ENCODE data around the gene EXOC6.

EXOC6 gene

DNA sequence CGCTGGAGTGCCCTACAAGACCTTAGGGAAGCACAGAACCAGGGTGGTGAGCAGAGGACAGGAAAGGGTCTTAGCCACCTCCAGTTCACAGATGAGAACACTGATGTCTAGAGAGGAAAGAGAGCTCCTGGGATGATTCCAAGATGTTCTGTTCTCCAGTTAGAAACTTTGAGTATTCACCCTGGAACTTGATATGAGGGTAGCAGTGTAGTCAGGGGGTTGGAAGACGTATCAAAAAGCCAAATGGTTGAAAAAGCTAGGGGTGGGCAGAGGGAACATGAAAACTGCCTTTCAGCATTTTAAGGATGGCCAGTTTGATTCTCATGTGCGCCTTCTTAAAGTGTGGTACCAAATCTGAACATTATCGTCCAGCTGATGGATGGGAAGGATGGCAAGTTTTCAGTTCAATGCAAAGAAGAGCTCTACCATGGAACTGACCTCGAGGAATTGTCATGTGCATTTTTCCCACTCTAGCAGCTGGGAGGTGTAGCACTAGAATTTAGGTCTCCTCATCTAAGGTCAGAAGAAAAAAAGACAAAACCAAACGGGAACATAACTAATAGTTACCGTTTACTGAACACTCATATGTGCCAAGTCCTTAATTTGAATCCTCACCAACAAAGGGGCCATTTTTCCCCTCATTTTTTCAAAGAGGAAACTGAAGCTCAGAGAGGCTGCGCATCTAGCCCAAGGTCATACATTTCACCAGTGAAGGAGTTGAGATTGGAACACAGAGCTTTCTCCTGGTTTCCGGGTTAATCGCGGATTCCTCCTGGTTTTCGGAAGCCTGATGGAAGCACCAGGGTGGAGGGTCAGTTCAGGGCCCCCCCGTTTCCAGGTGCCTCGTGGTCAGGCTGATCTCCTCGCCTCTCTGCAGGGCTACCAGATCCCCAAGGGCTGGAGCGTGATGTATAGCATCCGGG, 219.4 kb downstream of the EXOC6 start:
- DNase-seq: no peak

DNA sequence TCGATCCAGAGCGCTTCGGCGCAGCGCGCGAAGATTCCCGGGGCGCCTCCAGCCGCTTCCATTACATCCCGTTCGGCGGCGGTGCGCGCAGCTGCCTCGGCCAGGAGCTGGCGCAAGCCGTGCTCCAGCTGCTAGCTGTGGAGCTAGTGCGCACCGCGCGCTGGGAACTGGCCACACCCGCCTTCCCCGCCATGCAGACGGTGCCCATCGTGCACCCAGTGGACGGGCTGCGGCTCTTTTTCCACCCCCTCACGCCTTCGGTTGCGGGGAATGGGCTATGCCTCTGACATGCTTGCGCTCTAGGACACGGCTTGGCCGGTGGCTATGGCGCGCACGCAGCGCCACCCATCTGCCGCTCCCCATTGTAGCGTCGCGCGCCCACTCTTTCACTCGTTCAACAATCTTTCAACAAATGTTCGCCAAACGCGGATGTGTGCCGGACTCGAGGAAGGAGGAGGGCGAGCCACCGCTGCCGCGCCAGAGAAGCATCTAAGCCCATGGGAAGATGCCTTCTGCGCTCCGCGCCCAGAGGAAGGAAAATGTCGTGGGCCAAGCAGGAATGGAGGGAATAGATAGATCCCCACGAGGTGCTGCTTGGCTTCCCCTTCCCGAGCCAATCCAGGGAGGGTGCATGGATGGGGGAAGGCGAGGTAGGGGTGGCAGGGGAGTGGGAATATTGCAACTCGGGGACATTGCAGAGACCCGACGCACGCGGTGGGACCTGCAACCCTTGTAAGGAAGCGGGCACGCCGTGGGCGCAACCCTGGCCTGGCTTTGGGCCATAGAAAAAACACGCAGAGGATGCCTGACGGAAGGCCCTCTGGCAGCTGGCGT, 220.3 kb downstream of the EXOC6 start:
- DNase-seq: peak; percentile 32

DNA sequence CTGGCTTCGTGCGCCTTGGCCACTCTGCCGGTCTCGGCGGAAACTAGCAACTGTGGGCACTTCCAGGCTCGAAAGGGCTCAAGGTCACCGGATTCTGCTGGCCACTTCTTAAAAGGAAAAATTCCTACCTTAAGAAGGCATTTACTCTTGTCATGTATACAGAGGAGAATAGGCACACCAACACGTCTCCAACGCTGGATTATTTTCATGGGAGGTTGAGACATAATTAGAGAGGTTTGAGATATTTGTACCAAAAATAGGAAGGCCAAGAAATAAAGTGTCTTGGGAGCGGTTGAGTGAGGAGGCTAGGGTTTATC, 220.9 kb downstream of the EXOC6 start:
- DNase-seq: no peak

DNA sequence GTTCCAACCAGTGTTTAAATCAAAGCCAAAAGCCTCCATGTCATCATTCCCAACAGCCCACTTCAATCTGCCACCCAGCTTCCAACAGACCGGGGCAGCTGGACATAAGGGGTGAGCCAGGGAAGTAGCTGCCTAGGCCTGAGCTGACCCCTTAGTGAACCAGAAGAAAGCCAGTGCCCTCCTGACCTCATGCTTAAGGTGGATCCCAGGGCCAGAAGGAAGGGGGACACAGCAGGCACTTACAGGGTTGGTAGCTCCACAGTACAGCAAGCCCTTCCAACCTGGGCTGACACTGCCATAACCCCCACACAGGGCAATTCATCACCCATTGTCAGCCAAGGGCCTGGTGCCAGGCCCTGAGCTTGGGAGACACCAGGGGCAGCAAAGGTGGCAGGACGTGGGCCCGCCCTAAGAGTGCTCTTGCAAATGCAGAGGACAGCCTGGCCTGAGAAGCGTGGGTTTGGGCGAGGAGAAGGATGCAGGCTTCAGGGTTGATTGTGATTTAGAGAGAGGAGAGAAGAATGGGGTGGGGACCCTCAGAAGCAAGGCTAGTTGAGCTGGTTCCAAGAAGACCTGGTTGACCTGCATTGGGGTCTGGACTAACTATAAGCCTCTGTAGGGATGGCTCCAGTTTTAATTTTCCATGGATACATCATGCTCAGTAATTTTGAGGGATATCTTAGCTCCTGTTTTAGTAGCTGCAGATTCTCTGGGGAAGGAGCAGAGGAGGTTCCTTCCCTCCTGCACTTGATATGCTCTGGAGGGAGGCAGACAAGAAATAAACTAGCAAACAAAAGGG, 222.3 kb downstream of the EXOC6 start:
- no peak for DNase-seq

DNA sequence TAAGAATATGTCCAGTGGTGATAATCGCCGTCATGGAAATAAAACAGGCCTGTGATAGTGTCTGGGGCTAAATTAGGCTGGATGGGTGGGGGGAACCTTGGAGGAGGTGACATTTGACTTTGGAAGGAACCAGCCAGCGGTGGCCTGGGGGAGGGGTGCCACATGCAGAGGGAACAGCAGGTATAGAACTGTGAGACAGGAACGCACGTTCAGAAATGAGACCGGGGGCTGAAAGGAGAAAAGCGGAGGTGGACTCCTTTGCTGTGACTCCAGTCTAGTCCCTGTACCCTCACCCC, 222.8 kb downstream of the EXOC6 start:
- DNase-seq: no peak

DNA sequence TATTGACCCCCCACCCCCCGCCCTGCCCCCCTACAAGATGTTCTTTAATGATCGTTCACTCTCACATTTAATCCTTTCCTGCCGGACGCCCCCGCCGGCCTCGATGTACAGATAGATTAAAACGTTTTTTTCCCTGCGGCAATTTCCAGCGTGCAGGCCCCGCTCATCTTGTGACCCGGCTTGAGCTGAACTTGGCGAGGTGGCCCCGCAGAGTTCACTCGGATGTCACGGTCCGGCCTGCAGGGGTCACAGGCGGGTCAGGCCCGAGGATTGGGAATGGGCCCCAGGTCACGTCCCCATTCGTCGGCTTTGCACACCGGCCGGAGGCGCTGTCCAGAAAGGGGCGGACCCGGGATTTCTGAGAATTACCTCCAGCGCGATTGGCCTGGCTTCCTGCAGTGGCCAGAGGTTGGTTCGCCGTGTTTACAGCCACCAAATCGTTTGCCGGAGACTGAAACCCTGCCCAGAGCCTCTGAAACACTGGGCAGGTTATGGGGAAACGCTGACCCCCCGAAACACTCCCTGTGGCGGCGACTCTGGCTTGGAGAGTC, 223.4 kb downstream of the EXOC6 start:
- DNase-seq: no peak

DNA sequence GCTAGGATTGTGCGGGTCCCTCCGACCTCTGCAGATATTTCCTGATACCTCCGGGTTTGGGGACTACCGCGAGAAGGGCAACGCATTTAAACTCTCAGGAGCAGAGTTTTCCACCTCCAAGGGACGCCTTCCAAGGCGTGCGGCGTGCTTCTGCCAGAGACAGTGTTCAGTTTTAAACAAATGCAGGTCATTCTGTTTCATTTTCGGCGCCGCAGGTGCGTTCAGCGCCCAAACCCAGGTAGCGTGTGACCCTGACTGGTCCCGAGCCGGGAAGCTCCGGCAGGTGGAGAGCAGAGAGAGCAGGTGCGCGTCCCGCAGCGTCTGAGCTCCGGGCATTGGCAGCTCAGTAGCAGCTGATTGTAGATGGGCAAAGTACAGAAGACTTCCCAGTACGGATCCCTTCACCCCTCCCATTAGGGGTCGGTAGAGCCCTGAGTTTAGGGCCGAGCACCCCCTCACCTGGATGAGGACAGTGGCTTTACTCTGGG, 223.9 kb downstream of the EXOC6 start:
- no peak for DNase-seq

DNA sequence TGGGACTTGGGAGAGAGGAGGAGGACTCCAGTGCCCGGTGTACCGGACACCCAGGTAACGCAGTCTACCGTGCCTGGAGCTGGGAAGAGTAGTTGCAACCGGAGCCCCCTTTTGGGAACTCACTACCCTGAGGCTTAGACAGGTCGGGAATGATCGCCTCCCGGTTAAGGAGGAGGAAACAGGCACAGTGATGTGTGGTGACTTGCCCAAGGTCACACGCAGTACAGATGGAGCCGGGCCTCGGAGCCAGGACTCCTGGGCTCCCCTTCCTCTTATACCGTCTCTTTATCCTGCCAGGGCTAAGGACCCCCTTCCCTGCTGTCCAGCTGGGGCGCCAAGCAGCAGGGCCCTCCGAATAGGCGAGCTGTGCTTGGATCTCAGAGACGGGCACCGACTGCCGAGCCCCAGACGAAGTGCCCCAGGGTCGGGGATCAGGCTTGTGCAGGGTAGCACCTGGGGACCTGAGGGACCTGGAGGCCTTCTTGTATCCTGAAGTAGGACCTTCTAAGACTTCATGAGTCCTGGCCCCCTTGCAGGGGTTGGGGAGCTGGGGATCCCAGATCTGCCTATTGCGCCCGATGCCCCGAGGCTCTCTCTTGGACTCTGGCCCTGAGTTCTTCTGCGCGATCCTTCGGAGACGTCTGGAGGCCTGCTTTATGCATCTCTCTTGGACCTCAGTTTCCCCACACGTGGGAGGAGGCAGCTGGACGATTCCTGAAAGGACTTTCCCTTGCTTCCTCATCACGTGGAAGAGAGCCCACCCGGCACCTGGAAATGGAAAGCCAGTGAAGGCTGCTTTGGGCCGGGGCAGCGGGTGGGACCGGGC, 224.6 kb downstream of the EXOC6 start:
- DNase-seq: no peak

DNA sequence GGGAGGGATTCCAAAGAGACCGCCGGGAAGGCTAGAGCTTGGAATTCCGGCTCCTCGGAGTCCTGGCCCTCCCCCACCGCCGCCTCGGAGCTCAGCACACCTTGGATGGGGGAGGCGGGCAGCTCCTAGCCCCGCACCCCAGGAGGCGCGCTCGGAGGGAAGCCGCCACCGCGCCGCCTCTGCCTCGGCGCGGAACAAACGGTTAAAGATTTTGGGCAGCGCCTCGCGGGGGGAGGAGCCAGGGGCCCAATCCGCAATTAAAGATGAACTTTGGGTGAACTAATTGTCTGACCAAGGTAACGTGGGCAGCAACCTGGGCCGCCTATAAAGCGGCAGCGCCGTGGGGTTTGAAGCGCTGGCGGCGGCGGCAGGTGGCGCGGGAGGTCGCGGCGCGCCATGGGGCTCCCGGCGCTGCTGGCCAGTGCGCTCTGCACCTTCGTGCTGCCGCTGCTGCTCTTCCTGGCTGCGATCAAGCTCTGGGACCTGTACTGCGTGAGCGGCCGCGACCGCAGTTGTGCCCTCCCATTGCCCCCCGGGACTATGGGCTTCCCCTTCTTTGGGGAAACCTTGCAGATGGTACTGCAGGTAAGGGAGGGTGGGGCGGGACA, 225.3 kb downstream of the EXOC6 start, which contains the start of gene CYP26A1:
TSS of gene CYP26A1 (plus strand) at position 355 of the 608 bp plus-strand sequence. CDS start at position 397, 42 bp downstream.
- DNase-seq: no peak

DNA sequence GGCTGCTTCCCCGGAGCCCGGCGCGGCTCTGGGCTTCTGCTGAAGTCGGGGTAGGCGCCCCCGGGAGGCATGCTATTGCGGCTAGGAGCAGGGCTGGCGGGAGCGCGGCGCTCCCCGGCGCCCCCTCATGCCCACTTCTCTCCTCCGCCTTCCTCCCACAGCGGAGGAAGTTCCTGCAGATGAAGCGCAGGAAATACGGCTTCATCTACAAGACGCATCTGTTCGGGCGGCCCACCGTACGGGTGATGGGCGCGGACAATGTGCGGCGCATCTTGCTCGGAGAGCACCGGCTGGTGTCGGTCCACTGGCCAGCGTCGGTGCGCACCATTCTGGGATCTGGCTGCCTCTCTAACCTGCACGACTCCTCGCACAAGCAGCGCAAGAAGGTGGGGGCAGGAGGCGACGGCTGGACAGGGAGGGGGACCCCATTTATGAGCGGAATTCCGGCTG, 225.9 kb downstream of the EXOC6 start:
- DNase-seq: no peak

DNA sequence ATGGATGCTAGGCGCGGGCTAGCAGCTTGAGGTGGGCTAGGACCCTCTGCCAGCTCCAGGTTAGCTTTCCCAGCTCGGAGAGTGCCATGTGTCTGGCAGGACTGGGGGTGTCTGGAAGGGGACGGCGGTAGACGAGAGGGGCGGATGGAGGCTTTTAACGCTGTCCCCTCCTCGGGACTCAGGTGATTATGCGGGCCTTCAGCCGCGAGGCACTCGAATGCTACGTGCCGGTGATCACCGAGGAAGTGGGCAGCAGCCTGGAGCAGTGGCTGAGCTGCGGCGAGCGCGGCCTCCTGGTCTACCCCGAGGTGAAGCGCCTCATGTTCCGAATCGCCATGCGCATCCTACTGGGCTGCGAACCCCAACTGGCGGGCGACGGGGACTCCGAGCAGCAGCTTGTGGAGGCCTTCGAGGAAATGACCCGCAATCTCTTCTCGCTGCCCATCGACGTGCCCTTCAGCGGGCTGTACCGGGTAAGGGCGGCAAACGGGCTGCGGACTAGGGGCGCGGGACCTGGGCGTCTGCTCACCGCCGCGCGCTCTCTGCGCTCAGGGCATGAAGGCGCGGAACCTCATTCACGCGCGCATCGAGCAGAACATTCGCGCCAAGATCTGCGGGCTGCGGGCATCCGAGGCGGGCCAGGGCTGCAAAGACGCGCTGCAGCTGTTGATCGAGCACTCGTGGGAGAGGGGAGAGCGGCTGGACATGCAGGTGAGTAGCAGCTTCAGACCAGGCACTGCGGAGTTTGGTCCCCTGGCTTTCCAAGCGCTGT, 226.5 kb downstream of the EXOC6 start:
- no peak for DNase-seq

DNA sequence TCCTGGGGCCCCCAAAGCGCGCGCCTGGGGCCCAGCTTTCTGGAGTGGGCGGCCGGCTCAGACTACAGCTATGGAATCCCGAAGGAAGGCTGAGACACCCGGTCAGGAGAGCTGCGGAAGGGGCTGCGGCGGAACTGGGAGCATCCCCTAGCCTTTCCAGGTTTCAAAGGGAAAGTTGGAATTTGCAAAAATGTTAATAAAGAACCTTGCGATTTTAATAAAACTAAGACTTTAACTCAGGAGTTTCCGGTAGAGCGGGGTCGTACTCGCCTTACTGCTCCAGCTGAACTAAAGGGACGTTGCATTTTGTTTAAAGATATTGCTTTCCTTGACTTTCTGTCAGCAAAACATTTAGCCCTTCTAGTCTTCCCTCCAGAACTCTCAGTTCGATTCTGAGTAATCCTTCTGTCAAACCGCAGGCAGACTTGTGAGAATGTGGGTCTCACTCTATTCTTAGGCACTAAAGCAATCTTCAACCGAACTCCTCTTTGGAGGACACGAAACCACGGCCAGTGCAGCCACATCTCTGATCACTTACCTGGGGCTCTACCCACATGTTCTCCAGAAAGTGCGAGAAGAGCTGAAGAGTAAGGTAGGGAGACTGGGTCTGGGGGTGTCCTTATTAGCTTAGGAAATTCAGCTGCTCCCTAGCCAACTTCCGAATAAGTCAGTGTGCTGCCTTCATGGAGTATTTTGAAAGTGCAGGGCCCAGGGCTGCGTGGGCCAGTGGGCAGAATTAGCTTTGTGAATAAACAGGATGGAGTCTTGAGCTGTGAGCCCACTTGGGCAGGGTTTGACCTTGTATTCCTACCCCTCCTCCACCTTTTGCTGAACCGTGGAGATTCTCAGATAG, 227.3 kb downstream of the EXOC6 start:
- DNase-seq: no peak

DNA sequence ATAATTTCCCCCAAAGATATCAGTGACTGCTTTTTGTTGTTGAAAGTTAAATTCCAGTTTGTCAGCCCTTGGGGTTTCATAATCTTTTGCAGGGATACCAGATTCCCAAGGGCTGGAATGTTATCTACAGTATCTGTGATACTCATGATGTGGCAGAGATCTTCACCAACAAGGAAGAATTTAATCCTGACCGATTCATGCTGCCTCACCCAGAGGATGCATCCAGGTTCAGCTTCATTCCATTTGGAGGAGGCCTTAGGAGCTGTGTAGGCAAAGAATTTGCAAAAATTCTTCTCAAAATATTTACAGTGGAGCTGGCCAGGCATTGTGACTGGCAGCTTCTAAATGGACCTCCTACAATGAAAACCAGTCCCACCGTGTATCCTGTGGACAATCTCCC, 228.6 kb downstream of the EXOC6 start:
- no peak for DNase-seq

DNA sequence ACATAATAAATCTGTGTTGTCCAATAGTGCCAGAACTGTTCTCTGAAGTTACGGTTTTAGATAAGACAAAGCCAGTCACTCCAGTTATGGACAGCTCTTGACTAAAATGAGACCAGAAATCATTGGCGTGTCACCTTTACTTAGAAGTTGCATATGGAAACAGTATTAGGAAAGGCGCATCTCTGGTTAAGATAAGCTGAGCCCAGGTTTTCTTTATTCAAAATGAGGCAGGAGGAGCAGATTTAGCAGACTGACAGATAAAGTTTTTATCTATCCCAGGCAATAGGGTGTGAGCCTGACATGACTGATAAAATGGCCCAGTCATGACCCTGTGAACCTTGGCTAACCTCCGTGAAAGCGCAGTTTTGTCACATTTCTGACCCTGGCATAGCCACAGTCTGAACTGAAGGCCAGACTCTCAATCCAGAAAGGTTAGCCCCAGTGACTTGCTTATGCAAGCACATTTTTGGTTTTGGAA, 229.6 kb downstream of the EXOC6 start:
- no peak for DNase-seq

DNA sequence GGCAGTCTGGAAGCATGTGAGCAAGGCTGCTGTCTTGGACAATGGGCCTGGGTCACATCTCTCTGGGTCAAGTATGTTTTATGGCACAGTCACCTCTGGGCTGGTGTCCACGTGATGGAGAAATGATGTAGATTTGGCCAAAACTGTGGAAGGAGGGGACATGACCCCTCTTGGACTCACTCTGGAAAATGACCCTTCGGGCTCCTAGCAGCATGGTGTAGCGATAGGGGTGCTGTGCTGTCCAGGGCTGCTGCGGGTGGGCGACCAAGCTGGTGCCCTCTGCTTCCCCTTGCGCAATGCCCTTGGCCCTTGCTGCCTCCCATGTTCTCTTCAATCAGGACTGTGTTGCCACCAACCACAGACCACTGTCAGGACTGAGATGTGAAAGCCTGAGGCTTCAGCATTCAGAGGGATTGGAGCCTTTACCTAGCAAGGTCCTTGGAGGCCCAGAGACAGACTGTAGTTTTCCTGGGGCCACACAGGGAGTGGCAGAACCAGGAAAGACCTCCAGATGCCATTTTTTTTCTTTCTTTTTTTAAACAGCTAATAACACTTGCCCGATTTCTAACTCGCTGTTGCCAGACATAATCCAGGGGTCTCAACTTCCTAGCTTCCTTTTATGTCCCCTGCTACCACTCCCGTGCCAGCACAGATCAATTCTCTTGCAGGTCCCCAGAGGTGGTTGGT, 231.5 kb downstream of the EXOC6 start:
- DNase-seq: no peak

DNA sequence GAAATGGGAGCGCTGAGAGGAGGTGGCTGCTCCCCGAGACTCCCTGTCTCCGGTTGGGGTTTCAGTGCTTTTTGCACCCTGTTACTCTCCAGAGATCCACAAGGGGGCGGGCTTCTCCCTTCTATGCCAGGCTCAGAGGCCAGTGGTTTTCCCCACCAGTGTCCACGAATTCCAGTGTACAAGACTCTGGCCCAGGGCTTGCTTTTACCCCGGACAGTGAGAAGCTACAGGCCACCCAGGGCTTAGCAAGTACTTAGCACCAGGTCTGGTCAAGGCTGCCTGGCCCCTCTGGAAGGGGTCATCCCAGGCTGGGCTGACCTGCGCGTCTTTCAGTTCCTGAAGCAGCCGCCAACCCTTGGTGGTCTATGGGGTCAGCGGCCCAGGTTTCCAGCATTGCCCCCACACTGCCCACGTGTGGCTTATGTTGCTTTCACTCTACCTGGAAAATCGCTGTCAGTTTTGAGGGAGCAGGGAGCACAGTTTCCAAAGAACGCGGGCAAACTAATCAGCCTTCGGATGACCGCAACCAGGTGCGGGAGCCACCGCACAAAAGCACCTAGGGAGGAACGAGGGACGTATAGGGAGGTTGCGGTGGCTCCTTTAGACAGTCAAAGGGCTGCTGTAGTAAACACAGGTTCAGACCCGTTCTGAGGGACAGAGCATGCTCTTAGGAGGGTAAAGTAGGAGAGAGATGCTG, 232.2 kb downstream of the EXOC6 start:
- peak; percentile 72 for DNase-seq

DNA sequence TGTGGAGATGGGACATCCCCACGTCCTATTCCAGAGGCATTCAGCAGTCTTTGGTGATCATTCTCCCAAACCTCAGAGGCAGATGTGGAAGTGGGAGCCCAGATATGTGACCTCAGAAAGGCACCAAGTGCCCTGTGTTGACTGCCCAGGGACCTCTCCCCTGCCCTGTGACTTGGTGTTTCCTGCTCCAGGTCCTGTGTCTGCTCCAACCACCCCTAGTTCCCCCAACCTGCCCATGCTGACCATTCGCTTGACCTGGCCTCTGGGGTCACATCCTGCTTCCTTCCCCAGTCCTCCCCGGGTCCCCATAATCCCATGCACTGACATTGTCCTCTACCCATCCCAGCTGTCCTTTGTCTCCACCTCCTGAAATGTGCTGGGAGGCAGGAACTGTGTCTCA, 233.0 kb downstream of the EXOC6 start:
- DNase-seq: no peak

DNA sequence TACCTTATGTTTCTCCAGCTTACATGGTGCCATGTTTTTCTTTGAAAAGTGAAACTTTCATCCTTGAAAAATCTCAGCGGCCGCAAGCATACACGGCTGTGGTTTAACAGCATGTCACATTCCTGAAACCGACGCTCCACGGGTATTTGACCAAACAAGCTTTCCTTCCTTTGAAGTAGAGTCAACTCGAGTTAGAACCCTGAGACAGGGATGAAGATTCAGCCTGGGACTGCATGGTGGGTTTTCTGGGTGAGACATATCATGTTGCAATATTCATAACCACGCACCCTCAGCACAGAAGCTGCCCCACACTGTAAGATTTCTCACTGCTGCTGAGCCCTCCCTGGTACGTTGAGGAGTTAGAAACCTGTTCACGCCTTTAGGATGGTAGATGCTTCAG, 233.5 kb downstream of the EXOC6 start:
- no peak for DNase-seq

Data from femur (tissue), 1 donor.